HG03064 (cell line): ENCODE results near the gene CACNA2D1.

ENCODE experiments used
- ATAC-seq: cut with Tn5 transposase; IDR thresholded peaks from one replicate; pipeline ENCODE4 v1.9.1; 2021; ENCODE audit warnings: low read depth; ENCODE audit not compliant: unreplicated experiment

Gene CACNA2D1

GRCh38 chr7:82185443-82185842 lies 258.1 kb downstream of the CACNA2D1 start:
- no peak for ATAC-seq

GRCh38 chr7:82183634-82184033 lies 259.9 kb downstream of the CACNA2D1 start:
- ATAC-seq: no peak

DNA sequence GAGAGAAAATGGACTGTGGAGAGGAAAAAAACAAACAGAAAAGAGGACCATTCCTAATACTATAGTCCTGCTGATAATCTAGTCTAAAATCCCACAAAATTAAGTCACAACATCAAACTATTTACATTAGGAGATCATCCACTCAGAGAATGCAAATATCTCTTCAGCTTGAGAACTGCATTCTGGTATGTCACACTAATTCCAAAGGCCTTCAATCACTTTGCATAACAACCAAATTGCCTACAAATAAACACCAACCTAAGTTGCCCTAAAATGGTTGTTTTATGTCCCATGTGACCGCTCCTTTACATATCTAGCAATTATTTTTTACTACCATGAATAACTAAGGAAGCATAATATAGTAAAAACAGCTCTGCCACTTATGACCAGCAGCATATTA lies 264.3 kb downstream of the CACNA2D1 start:
- no peak for ATAC-seq

DNA sequence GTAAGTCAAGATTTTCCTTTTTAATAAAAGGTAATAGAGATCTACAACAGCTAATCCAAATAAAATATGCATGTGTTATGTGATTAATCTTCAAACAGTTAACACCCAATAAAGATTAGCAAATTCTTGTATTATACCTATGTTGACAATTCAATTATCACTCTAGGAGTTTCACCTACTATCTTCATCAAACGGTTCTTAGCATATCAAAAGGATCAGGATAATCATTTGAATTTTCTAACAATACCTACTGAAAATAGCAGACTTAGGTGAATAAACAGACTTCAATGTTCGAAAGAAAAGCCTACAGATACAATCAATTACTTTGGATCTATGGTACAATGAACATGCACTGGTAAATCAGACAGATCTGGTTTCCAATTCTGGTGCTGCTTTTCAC lies 268.3 kb downstream of the CACNA2D1 start:
- ATAC-seq: no peak

DNA sequence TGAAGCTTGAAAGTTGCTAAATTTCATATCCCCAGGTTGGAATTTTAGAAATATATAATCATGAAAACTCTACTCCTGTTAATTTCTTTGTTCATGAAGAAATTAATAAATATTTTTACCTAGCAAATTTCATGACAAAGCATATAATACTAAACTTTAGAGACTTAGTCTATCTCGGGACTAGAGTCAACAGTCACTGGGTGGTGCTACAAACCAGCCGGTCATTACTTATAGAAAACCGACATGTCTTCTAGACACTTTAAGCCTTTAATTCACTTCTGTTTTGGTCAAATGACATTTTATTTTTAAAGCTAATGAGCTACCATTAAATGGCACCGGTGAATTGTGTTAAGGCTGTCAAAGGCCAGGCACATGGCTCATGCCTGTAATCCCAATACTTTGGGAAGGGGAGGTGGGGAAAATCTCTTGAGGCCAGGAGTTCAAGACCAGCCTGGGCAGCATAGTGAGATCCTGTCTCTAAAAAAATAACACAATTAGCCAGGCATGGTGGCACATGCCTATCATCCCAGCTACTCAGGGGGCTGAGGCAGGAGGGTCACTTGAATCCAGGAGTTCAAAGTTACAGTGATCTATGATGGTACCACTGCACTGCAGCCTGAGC lies 270.1 kb downstream of the CACNA2D1 start:
- ATAC-seq: no peak

DNA sequence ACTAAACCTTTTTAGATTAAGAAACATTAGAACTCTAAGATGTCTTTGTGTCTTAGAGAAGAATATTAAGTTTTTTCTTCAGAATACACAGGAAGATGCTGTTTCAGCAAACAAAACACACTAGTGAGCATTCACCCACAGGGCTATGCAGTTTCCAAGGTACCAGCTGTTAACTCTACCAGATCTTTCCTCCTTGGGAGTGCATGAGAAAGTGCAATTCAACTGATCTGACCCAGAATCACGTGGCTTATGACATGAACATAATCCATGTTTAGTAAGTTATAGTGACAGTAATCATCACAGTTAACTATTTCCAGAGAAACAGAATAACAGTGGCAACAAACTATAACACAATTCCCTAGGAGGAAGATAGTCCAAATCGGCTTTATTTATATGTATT lies 270.7 kb downstream of the CACNA2D1 start:
- no peak for ATAC-seq

- no peak for ATAC-seq
Measured at GRCh38 chr7:82172017-82172416, 271.6 kb downstream of the CACNA2D1 start.

GRCh38 chr7:82167558-82168314 lies 275.8 kb downstream of the CACNA2D1 start:
- no peak for ATAC-seq

GRCh38 chr7:82166260-82167015 lies 277.1 kb downstream of the CACNA2D1 start:
- no peak for ATAC-seq

- no peak for ATAC-seq
Measured at GRCh38 chr7:82164813-82165212, 278.8 kb downstream of the CACNA2D1 start.

DNA sequence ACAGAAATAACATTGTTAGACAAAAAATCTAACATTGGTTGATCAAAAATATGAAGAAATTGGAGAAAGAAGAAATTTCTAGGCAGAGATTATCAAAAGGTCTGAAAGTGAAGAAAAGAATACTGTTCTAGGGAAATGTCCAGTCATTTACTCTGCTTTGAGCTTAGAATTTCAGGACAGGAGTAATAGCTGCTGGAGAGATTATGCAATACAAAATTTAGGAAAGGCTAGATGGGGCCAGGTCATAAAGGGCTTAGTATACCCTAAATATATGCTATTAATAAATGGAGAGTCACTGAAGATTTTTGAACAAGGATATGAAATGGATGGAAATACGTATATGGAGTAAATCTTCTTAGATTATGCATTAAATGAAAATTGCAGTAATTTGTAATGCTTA lies 279.2 kb downstream of the CACNA2D1 start:
- ATAC-seq: no peak

DNA sequence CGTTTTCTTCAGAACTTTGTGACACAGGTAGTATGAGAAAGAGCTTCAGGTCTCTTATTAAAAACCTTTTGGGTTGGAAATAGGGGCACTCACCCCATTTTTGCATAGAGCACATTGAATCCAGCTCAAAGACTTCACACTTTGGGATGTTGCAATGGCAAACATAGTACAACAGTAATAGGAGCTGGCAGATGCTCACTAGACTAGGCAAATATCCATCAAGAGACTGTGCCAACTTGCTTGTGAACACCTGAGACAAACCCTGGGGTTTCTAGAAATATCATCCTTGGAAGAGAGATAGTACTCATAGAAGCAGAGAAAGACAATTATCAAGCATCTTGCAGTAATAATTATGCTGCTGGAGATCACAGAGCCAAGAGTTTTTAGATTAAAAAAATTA lies 280.0 kb downstream of the CACNA2D1 start:
- ATAC-seq: no peak

- no peak for ATAC-seq
Measured at GRCh38 chr7:82162289-82162688, 281.3 kb downstream of the CACNA2D1 start.

DNA sequence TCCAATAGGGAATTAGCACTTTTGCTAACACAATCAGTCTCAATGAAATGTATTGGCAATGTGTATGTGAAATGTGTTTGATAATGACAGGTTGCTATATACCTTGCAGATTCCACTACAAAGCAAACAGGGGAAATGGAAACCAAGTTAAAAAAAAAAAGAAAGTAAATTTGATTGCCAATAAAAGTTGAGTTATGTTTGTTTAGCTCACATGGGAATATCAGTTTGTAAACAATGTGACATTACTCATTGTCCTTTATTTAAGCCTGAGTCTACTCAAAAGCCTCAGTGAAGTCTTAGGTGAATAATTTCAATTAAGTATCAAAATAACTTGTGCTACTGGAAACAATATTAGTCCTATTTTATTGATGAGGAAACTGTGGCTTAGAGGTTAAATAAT lies 285.2 kb downstream of the CACNA2D1 start:
- ATAC-seq: no peak

DNA sequence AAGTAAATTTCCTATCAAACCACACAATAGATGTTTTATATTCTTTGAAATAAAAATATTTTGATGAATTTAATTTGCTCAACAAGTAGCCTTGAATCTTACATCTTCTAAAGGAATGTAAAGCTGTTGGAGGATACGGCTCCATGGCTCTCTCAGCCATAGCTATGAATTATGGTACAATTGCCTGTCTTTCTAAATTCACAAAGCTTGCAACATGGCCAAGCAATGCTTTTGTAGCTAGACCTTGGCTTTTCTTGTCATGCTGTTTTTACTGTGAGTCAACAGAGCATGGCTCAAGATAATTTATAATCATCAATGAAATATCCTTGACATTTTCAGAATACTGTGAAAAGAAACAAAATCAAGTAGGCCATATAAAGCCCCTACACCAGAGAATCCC lies 286.7 kb downstream of the CACNA2D1 start:
- ATAC-seq: no peak

GRCh38 chr7:82156168-82156567 lies 287.4 kb downstream of the CACNA2D1 start:
- ATAC-seq: no peak

- no peak for ATAC-seq
Measured at GRCh38 chr7:82154728-82155127, 288.8 kb downstream of the CACNA2D1 start.

DNA sequence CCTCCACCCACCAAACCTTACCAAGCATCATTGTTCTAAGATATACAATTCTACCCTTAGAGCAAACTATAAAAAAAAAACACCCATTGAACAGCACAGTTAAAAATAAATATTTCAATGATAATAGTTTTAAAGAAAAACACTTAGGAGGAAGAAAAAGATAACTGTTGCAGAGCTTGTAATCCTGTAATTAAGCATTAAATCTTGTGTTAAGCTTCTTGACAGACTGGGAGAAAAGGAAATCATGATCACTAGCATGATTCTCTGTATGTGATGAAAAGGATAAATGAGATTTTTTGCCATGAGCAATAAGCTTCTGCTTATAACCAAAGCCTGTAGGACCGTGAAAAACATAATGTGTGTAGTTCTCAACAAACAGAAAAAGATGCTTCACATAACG lies 289.8 kb downstream of the CACNA2D1 start:
- no peak for ATAC-seq

DNA sequence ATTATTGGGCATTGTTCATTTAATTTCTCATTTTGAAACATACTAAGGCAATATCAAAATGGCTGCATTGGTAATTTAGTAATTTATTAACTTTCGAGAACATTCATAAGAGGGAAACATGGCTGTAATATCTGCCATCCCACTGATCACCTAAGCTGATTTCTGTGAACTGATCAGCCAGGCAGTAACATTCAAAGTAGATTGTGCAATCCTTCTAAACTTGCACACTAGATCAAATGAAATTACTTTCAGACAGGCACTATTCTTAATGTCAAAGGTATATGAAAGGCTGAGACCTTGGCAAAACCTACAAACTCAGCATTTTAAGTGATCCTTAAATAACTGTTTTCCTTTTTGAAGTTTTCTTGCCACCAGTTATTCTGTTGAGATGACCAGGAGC lies 290.7 kb downstream of the CACNA2D1 start:
- ATAC-seq: no peak

DNA sequence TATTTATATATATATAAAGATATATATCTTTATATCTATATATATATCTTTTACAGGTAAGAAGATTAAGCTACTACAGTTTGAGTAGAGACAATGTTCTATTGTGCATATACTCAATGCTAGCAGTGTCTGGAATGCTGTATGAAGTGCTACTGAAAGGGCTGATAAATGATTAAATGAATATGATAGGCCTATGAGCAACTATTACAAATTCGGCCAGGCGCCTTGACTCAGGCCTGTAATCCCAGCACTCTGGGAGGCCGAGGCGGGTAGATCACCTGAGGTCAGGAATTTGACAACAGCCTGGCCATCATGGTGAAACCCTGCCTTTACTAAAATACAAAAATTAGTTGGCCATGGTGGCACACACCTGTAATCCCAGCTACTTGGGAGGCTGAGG lies 297.1 kb downstream of the CACNA2D1 start:
- ATAC-seq: no peak

DNA sequence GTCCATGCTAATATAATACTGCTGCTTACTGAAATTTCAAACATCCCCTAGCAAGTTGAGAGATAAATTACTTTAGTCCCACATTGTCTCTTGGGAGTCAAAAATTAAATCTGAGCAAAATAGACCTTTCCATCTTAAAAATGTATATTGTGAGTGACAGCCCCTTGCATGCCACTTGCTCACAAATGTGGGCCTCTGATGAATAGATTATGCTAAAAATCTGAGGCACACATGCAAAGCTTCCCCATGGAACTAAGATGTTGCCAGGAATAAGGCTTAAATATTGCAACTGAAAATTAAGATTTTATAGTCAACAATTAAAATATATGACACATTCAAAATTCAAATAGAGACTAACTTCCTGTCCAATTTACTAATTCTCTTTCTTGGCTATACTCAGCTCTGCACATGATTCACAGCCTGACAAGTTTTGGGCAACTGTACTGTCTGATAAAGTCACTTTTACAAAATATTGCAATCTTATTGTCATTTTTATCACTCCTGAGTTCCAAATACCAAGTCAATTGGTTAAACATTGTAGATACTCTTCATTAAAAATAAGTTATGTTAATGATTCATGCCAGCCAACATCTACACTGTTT lies 301.2 kb downstream of the CACNA2D1 start:
- ATAC-seq: no peak
